ENCODE measurements around the gene ARSB. TPM values are rescaled to one million over a fixed set of nuclear protein-coding genes. Genes with fewer than 3 reads are reported as not detected.
"Not testable (repeated sequence)": the region's sequence is repeated elsewhere in the genome, so short reads cannot be mapped to it uniquely, and the experiment has no call there.

Gene ARSB
- polyA plus RNA-seq, 4 donors, result 16.5 to 22.6 (median 22.0) TPM

DNA sequence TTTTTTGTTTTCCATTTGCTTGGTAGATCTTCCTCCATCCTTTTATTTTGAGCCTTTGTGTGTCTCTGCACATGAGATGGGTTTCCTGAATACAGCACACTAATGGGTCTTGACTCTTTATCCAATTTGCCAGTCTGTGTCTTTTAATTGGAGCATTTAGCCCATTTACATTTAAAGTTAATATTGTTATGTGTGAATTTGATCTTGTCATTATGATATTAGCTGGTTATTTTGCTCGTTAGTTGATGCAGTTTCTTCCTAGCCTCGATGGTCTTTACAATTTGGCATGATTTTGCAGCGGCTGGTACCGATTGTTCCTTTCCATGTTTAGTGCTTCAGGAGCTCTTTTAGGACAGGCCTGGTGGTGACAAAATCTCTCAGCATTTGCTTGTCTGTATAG lies 133.2 kb downstream of the ARSB start:
- not testable (repeated sequence) for DNase-seq (ENCODE audit: low read depth in 4 of 4, low spot score in 3 of 4)

DNA sequence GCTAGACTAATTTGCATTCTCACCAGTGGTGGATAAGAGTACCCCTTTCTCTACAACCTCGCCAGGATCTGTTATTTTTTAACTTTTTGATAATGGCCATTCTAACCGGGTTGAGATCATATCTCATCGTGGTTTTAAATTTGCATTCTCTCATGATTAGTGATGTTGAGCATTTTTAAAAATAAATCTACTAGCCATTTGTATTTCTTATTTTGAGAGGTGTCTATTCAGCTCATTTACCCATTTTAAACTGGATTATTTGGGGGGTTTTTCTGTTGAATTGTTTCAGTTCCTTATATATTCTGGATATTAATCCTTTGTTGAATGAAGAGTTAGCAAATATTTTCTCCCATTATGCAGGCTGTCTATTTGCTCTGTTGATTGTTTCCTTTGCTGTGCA lies 139.6 kb downstream of the ARSB start:
- DNase-seq (ENCODE audit: low read depth in 4 of 4, low spot score in 3 of 4), result no peak

DNA sequence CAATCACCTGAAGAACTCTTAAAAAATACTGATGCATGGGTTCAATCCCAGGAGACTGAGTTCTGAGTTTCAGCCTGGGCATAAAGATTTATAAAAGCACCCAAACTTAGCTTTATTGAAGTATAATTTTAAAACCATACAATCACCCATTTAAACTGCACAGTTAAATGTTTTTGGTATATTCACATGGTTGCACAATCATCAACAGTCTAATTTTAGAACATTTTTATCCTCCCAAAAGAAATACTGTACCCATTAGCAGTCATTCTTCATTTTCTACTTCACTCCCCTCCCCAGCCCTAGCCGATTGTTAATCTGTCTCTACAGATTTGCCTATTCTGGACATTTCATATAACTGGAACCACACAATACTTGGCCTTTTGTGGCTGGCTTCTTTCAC lies 141.7 kb downstream of the ARSB start:
- DNase-seq (ENCODE audit: low read depth in 4 of 4, low spot score in 3 of 4), result no peak

DNA sequence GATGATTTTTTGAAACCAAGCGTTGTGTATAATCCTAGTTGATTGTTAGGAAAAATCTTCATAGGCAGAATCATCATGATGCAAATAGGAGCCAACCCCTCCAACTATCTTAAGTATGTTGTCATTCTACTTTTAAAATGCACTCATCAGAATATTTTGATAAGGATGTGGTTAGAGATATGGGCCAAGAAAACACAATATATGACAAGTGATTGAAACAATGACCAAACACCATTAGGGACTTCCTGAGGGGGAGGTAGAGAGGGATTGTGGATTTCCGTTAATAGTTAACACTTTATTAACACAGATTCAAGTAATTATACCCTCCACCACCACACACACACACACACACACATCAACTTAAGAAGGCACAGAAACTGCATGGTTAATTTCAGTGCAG lies 143.3 kb downstream of the ARSB start:
- no peak for DNase-seq (ENCODE audit: low read depth in 4 of 4, low spot score in 3 of 4)

DNA sequence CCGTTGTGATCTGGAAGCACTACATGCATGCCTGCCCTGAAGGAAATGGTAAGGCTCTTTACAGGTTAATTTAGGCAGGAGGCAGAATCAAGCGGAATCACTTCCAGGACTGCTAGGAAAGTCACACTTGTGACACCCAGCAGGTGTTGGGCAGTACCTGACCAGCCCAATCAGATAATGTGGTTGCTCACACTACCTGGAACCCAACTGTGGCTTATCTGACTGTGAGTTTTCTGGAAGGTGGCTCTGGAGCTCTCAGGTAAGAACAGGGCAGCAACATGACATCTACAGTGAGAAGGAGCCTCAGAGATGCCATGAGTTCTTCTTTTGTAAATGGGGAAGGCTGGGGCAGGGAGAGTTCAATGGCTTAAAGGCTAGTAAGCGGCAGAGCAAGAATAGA lies 146.4 kb downstream of the ARSB start:
- DNase-seq (ENCODE audit: low read depth in 4 of 4, low spot score in 3 of 4), result no peak

DNA sequence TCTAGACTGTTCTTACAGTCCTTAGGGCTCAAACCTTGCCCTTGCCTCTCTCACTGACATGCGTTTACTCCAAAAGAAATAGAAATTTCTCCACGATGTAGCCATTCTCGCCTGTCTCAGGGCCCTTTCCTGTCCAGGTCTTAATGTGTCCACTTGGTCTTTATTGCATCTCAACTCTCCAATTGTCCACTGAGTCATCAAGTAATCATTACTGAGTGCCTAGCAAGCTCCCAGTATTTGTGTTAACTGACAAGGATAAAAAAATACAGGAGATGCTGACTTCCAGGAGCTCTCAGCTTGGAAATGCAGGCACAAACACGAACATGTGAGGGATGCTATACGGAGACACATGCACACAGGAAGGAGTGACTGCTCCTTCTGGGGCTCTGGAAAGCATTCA lies 147.3 kb downstream of the ARSB start:
- no peak for DNase-seq (ENCODE audit: low read depth in 4 of 4, low spot score in 3 of 4)

DNA sequence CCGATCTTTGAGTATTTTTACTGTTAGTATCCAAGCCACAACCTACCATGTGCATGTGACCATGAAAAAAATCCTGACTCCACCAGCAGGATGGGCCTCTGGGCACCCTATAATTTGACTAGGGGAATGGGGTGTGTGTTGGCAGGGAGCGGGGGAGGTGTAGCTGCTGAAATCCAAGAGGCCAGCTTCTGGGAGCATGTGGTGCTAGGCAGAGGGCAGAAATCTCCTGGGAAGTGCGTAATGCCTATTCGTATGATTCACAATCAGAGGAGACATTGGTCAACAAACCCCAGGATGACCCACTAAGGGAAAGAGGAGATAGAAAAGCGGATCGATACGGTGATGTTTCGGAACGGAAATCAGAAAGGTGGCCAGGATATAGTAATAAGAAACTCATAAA lies 149.9 kb downstream of the ARSB start:
- no peak for DNase-seq (ENCODE audit: low read depth in 4 of 4, low spot score in 3 of 4)

DNA sequence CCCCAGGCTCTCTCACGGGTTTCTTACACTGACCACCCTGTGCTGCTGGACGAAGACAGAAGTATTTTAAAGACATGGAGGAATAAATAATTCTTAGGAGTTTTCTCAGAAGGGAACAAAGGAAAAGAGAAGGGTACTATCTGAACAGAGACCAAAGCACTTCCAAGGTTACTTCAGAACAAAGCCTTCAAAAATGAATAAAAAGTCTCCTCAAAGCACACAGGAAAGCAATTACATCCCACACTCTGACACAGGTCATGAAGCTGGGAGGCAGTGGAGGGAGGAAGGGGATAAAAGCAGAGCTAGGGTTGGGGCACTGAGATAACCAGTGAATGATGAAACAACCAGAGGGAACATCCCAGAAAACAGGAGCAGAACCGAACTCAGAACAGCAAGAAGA lies 151.8 kb downstream of the ARSB start:
- no peak for DNase-seq (ENCODE audit: low read depth in 4 of 4, low spot score in 3 of 4)

DNA sequence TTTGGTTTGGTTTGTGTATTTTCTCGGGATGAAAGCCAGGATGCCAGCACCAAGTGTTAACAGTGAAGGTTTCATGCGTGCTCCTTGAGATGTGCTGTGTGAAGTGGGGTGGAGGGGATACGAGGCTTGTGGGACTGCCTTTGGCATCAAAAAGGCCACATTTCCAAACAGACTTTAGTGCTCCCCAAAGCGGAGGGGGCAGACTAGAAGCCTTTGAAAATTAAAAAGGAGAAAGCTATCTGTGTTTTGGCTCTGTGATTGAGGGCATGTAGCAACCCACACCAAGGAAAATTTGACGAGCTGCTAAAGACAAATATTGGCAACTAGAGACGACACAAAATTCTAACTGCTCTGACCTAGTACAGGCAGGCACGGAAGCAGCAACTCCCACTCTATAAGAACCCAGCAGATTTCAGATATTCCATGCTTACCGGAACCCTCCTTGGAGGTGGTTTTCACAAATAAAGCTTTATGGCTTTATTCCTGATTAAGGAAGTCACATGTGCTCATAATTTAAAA lies 154.5 kb downstream of the ARSB start:
- DNase-seq (ENCODE audit: low read depth in 4 of 4, low spot score in 3 of 4), result no peak

DNA sequence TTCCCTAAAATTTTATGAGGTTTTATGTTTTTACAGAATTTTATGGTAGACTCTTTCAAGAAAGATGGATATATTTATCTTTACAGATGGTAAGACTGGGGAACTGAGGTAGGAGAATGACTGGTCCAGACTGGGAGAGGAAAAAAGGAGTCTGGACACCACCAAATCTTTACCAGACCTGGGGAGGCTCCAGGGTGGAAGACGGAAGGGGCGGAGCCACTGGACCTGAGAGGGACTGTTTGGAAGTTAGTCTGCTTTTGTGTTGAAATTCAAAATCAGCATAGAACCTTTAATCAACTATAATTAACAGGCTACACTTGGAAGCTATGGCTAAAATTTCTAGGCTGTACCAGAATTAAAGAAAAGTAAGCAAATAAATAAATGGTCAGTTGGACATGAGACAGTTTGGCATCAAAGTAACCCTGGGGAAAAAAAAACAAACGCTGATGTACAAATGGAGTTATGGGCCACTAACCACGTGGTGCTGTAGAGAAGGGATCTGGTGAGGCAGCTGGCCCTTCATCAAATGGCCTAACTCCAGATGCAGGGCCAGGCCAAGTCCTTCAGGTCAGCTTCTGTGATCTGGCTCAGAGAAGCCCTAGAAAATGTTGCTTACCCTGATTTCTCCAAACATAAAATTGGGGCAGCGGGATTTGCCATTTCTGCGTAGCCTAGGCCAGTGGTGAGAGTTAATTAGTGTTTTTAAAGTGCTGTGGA lies 155.1 kb downstream of the ARSB start:
- no peak for DNase-seq (ENCODE audit: low read depth in 4 of 4, low spot score in 3 of 4)

DNA sequence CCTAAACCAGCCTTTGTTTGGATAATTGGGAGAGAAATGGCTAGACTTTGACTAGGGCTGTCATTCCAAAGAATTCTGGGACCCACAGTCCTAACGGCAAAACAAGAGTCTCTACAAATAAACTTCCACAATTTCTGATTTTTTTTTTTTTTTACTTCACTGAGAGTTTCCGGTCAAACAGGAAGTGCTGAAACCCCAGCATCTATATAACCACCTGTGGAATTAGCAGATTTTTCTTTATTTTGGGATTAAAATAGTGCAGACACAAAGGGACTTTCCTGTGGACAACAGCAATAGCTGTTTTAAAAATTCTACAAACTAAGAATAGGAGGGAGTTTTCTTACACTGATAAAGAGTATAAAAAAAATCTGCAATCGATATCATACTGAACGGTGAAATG lies 157.4 kb downstream of the ARSB start:
- DNase-seq (ENCODE audit: low read depth in 4 of 4, low spot score in 3 of 4), result no peak

DNA sequence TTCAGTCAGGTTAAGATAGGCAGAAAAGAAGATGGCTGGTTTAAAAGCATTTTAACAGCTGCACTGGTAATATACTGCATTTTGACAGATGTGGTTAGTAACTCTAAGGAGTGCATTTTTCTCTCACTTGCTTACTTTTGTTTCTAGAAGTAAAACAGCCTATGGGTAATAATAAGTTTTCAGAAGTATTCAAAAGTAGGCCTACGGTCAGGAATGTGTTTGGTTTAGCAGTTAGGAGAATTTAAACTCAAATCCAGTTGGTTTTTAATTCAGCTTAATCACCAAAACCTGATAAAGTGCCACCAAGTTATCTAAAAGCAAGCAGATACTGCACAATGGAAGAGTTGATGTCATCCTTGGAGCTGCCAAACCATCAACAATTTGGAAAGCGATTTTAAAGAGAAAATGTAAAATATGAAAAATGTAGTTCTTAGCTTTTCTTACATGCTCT lies 160.3 kb downstream of the ARSB start:
- no peak for DNase-seq (ENCODE audit: low read depth in 4 of 4, low spot score in 3 of 4)

DNA sequence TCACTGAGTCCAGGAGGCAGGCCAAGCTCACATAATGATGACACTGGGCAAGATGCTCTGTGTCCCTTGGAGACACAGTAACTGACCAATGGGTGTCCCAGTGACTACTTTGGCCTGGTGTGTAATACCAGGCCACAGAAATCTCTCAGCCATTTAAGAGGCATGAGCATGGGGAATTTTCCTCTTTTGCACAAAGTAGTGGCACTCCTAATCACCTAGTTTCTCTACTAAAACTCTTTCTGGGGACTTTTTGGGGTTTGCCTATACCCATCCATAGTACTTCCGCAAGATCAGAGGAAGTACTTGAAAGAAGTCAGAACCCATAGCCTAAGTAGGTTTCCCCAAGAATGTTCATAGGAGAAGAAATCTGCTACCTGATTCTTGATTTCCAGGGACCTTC lies 161.9 kb downstream of the ARSB start:
- DNase-seq (ENCODE audit: low read depth in 4 of 4, low spot score in 3 of 4), result no peak

DNA sequence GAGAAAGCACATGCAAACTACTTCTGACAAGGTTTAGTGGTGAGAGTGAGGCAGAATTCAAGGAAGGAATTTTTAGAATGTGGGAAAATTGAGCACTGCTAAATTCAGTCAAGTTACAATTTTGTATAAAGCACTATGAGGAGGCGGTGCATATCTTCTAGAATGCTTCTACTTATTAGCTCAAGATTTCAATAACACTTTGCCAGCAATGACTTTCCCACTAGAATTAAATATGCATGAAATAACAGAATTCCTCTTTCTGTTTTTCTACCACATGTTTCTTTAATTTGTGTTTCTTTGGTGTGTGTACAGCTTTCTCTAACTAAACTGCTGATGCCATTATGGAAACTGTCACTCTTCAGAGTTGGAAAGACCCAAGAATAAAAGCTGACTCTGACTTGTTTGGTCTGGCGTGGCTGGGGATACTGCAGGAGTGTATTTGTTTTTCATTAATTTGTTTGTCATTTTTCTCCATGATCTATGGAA lies 163.5 kb downstream of the ARSB start:
- DNase-seq (ENCODE audit: low read depth in 4 of 4, low spot score in 3 of 4), result no peak

DNA sequence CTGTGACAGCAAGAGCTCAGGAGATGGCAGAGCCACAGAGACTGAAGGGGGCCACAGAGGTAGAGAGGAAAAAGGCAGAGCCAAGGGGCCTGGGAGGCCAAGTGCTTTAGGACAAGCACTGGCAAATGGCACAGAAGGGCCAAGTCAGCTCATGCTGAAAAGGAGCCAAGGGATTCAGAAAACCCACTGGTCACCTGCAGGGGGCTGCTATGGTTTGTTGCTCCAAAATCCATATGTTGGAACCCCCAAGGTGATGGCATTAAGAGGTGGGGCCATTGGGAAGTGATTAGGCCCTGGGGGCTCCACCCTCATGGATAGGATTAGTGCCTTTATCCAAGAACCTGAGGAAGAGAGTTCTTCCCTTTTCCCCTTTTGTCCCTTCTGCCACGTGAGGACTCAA lies 165.4 kb downstream of the ARSB start:
- no peak for DNase-seq (ENCODE audit: low read depth in 4 of 4, low spot score in 3 of 4)

DNA sequence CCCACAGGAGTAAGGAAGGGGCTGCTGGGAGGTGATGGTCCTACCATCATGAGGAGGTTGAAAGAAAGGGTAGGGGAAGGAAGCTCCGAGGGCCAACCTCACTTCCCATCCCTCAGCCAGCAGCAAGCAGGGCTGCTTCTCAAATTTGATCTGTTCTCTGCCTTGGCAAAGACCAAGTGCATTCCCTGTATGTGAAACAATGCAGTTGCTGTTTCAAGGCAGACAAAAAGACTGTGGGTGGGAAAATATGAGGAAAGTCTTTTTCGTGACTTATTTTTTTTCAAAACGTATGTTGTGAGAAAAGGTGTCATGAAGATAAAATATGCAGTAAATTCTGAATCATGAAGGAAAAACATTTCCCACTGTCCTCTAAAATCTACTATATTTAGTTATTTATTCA lies 165.9 kb downstream of the ARSB start:
- no peak for DNase-seq (ENCODE audit: low read depth in 4 of 4, low spot score in 3 of 4)

DNA sequence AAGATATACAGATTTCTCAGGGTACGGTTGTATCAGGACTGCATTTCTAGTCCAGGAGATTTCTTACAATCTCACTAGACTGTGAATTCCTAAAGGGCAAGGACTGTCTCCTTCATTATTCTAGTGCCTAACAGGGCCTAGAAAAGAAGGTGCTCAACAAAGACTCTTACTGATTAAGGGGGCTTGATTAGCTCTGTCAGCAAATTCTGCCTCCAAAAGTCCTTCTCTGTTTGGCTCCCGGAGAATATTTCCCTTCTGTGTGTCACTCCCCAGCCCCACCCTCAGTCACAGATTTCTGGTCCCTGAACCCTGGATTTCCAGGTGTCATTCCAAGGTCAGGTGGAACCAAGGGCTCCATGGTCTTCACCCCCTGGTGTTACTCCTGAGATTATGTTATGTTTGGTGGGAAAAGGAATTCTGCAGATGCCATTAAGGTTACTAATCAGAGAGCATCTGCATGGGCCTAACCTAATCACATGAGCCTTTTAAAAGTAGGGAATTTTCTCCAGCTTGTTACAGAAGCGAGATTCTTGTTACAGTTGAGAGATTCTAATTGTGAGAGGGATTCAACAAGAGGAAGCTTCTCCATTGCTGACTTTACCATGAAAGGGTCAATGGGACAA lies 168.9 kb downstream of the ARSB start:
- no peak for DNase-seq (ENCODE audit: low read depth in 4 of 4, low spot score in 3 of 4)

DNA sequence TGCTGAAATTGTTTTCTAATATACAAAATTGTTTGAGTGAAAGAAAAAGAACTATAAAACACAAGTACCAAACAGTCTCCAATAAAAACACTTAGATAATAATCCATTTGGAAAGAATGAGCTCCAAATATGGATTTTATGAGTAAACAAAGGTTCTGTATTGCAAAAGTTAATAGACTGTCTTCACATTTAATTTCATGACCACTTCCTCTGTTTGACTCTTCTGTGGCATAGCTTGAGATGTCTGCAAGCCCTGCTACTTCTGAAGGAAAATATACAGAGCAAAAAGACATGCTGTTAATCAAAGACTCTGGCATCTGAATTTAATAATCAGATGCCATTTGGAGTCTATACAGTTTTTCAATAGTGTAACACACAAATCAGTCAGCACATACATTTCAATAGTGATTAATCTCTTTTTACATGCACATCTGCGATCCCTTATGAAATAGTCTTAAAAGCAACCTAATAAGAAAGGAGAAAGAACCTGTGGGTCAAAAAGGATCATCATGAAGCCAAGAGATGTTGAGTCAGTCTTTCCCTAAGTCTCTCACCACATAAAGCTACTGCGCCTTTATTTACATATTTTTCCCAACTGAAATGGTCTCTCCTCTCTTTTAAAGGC lies 171.1 kb downstream of the ARSB start:
- DNase-seq (ENCODE audit: low read depth in 4 of 4, low spot score in 3 of 4), result no peak

DNA sequence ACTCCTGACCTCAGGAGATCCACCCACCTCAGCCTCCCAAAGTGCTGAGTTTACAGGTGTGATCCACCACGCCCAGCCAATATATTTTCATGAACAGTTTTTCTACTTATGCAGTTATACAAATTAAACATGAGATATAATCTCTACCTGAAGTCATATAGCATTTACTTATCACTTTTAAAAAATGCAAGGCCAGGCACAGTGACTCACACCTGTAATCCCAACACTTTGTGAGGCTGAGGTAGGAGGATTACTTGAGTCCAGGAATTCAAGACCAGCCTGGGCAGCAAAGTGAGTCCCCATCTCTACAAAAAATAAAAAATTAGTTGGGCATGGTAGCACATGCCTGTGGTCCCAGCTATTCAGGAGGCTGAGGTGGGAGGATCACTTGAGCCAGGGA lies 171.8 kb downstream of the ARSB start:
- no peak for DNase-seq (ENCODE audit: low read depth in 4 of 4, low spot score in 3 of 4)

DNA sequence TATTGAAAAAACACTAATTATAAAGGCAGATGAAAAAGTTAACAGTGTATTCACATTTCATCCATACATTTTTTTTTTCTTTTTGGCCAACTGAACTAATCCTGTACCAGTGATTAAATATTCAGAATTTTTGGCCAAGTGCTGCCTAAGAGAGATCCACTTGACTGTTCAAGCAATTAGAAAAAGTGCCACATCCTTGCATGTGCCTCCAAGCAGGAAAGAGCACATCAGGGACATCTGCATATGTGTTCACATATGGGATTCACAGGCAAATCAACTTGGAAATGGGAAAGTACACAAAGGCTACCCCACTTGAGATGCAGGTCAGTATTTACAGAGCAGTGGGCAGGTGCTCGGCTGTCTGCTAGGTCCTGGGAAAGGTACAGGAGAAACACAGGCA lies 173.2 kb downstream of the ARSB start:
- DNase-seq (ENCODE audit: low read depth in 4 of 4, low spot score in 3 of 4), result no peak

DNA sequence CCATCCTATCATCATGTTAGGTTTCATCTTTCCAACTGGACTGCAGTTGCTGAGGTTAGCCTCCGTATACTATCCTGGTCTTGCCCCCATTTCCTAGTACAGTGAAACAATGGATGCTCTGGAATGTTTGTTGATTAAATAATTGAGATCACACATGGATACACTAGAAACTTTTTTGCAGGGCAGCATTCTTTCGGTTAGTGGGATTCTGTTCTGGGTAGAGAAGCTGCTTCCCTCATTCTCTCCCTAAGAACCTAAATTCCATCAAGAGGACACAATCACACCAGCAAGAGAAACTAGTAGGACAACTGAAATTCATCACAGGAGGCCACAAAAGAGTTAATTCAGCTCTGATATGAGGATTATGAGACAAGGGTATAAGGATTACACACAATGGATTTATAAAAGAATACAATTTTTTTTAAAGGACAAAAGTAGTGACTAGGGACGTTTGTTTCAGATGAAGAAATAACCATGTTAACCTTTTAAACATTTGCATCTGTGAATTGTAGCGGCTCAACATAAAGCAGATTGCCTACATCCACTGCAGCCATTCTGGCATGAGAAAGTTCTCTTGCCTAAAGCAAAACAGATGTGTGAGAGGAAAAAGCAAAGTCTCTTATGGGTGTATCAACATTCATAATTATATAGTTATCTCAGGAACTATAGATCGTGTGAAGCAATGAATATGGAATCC lies 173.8 kb downstream of the ARSB start:
- no peak for DNase-seq (ENCODE audit: low read depth in 4 of 4, low spot score in 3 of 4)

All from right renal pelvis (tissue), 4 donors.